Type B pancreatic cell (in vitro differentiated cells): ENCODE data around the gene UQCRFS1. TPM values are rescaled to one million over a fixed set of nuclear protein-coding genes. Genes with fewer than 3 reads are reported as not detected.

ENCODE experiments used
- DNase-seq: peaks from one replicate; pipeline ENCODE4 v3.0.0; 2021; ENCODE audit warnings: mixed read lengths; ENCODE audit not compliant: unreplicated experiment; ENCODE audit errors: extremely low spot score
- H3K27ac Mint-ChIP-seq: 2 replicates; pipeline ENCODE4 v1.8.0; 2021; ENCODE audit warnings: mild to moderate bottlenecking, mixed read lengths
- H3K27me3 Mint-ChIP-seq: 2 replicates; pipeline ENCODE4 v1.8.0; 2021; ENCODE audit warnings: mixed read lengths
- H3K36me3 Mint-ChIP-seq: 2 replicates; pipeline ENCODE4 v1.8.0; 2021; ENCODE audit warnings: mixed read lengths
- H3K4me1 Mint-ChIP-seq: one replicate; pipeline ENCODE4 v1.8.0; 2021; ENCODE audit warnings: mixed read lengths; ENCODE audit not compliant: unreplicated experiment
- H3K4me3 Mint-ChIP-seq: 2 replicates; pipeline ENCODE4 v1.8.0; 2021; ENCODE audit warnings: mild to moderate bottlenecking, mixed read lengths
- H3K9me3 Mint-ChIP-seq: 2 replicates; pipeline ENCODE4 v1.8.0; 2021; ENCODE audit warnings: mixed read lengths
- CTCF ChIP-seq: fragments of 200-600 bp; sonication (generic); conservative IDR thresholded peaks from 2 replicates; pipeline ENCODE4 v1.5.0; 2021; ENCODE audit warnings: antibody characterized with exemption, mild to moderate bottlenecking
- total RNA-seq: library from RNA; stranded (reverse); gene quantifications from 2 replicates; pipeline ENCODE4 v1.2.1, GENCODE V29; 2021; ENCODE audit warnings: low replicate concordance

UQCRFS1 gene
- total RNA-seq, 1 donor from 2014 or later: 43.0 TPM

GRCh38 chr19:29247471-29247870 lies 34.5 kb upstream of the UQCRFS1 start:
- no peaks in the 10 kb centered on the region for H3K9me3 Mint-ChIP-seq
- H3K4me3 Mint-ChIP-seq: no peak overlapping the region
- no peaks in the 10 kb centered on the region for H3K36me3 Mint-ChIP-seq
- peaks cover 56% of the 10 kb centered on the region for H3K27me3 Mint-ChIP-seq
- peaks cover 12% of the 10 kb centered on the region for H3K4me1 Mint-ChIP-seq
- DNase-seq: no peak
- H3K27ac Mint-ChIP-seq: no peak overlapping the region
- TF ChIP-seq CTCF: no peak

- H3K27me3 Mint-ChIP-seq: peaks cover 52% of the 10 kb centered on the region
- no peaks in the 10 kb centered on the region for H3K9me3 Mint-ChIP-seq
- H3K27ac Mint-ChIP-seq: no peak overlapping the region
- H3K4me3 Mint-ChIP-seq: no peak overlapping the region
- peaks cover 12% of the 10 kb centered on the region for H3K4me1 Mint-ChIP-seq
- no peak for DNase-seq
- H3K36me3 Mint-ChIP-seq: no peaks in the 10 kb centered on the region
- TF ChIP-seq CTCF: peak; percentile 45
These were observed 34.1 kb upstream of the UQCRFS1 start for GRCh38 chr19:29247051-29247450.

- H3K4me3 Mint-ChIP-seq: no peak overlapping the region
- TF ChIP-seq CTCF: no peak
- no peaks in the 10 kb centered on the region for H3K36me3 Mint-ChIP-seq
- no peak for DNase-seq
- no peaks in the 10 kb centered on the region for H3K9me3 Mint-ChIP-seq
- no peak overlapping the region for H3K27ac Mint-ChIP-seq
- peaks cover 39% of the 10 kb centered on the region for H3K27me3 Mint-ChIP-seq
- peaks cover 12% of the 10 kb centered on the region for H3K4me1 Mint-ChIP-seq
These were observed 32.3 kb upstream of the UQCRFS1 start for GRCh38 chr19:29245215-29245614.

- H3K27me3 Mint-ChIP-seq: peaks cover 17% of the 10 kb centered on the region
- no peak overlapping the region for H3K4me3 Mint-ChIP-seq
- H3K4me1 Mint-ChIP-seq: no peaks in the 10 kb centered on the region
- TF ChIP-seq CTCF: no peak
- H3K9me3 Mint-ChIP-seq: no peaks in the 10 kb centered on the region
- no peaks in the 10 kb centered on the region for H3K36me3 Mint-ChIP-seq
- DNase-seq: no peak
- H3K27ac Mint-ChIP-seq: no peak overlapping the region
These were observed 28.4 kb upstream of the UQCRFS1 start for GRCh38 chr19:29241324-29241723.

- Mint-ChIP-seq H3K4me1 (no peaks in the 10 kb centered on the region), H3K9me3 (no peaks in the 10 kb centered on the region), H3K27me3 (peaks cover 17% of the 10 kb centered on the region), H3K36me3 (no peaks in the 10 kb centered on the region), H3K27ac (no peak overlapping the region), H3K4me3 (no peak overlapping the region)
- DNase-seq: no peak
- TF ChIP-seq CTCF: no peak
These were observed 26.3 kb upstream of the UQCRFS1 start for GRCh38 chr19:29239213-29239776.

- no peaks in the 10 kb centered on the region for H3K36me3 Mint-ChIP-seq
- H3K4me3 Mint-ChIP-seq: no peak overlapping the region
- H3K27ac Mint-ChIP-seq: no peak overlapping the region
- DNase-seq: no peak
- H3K9me3 Mint-ChIP-seq: no peaks in the 10 kb centered on the region
- peaks cover 11% of the 10 kb centered on the region for H3K27me3 Mint-ChIP-seq
- no peaks in the 10 kb centered on the region for H3K4me1 Mint-ChIP-seq
- TF ChIP-seq CTCF: no peak
These were observed 20.6 kb upstream of the UQCRFS1 start for GRCh38 chr19:29233591-29233990.
